GM21515 (cell line): ENCODE results near the gene MRPL38.
A peak's percentile ranks its signal among the peaks of the same experiment; 100 is the strongest.
"Not testable (repeated sequence)": the region's sequence is repeated elsewhere in the genome, so short reads cannot be mapped to it uniquely, and the experiment has no call there.

Experiments
- ATAC-seq: cut with Tn5 transposase; IDR thresholded peaks from one replicate; pipeline ENCODE4 v1.9.1; 2021; ENCODE audit not compliant: unreplicated experiment

Gene MRPL38

DNA sequence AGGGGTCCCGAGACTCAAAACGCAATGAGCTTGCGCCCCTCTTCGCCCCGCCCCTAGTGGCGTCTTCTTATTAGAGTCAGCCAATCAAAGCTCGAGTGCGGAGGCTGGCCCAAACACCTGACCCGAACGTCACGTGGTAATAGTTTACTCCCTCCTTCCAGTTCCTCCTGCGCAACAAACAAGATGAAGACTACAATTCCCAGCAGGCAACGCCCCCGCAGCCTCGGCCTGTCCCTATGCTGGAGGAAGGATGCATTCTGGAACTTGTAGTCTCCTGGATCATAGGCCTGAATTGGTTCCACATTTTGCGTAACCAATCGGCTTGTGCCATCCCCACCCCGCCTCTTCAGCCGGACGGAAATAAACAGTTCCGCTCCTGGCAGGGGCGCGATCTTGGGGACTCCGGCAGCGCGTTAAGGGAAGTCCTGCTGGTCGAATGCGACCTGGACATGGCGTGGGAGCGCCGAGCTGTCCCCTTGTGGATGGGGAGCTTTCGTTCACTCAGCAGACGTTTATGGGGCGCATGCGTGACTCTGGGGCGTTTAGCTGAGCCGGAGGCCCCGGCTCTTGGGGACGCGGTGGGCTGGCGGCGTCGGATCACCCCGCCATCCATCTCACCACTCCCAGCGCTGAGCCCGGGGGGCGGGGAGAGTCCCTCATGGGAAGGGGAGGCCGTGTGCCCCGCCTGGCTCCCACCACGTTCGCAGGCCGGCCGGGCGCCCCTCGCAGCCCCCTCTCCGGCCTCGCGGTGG lies 49.2 kb downstream of the MRPL38 start, which contains the start of gene WBP2:
WBP2 (minus strand) TSS at position 26 of the 752 bp plus-strand sequence. CDS start 38 bp downstream, outside the sequence.
- ATAC-seq = peak; percentile 80

DNA sequence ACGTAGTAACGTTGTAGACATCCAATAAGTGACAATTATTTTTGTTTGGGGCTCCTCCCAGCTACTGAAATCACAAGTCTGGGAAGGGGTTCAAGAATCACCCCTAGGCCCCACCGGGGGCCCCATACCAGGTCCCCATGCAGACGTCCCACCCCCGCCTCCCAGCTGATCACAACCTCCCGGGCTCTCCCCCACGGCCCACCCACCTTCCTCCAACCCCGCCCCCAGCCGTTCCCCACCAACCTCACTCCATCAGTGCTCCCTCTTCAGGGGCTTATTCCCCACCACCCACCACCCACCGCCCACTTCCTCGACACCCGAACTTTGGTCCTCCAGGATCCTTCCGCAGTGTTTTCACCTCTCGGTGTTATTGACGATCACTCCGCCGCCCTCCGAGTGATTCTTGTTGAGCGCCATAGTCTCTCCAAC lies 49.8 kb downstream of the MRPL38 start:
- no peak for ATAC-seq

DNA sequence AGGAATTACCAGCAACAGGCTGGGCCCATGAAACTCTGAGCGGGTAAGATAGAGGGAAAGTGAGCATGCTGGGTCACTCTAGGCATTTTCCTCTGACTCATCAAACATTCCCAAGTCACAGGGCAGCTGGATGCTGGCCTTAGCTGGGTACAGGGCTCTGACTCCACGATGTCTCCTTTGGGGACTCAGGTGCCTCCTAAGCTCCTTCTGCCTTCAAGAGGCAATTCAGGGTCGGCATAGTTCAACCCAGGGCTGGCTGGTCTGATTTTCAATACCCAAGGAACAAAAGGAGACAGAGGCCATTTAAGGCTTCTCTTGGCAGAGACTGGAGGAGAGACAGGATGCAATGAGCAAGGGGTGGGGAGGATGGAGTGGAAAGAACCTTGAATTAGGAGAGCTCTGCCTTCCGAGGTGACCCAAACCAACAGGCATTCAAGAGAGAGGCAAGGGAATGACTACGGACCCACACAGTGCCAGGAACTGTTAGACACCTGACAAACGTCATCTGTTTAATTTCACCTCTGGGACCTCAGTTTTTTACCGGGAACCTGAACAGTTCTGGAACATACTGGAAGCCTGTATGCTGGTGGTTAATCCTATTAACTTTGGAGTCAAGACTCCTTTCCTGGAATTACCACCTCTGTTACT lies 50.5 kb downstream of the MRPL38 start:
- no peak for ATAC-seq

DNA sequence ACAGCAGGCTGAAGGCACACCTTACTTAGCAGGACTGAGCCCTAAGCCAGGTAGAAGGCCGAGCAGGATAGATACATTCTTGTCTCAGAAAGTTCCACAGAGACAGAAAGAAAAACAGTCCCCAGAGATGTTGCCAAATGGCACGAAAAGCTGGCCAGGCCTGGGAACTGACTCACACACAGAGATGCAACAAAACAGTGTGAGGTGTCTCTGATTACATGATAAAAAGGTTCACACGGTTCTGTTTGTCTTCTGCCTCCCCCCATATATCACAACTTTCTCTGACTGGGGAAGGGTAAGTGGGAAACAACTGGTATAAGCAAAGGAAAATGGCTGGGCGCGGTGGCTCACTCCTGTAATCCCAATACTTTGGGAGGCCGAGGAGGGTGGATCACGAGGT lies 51.3 kb downstream of the MRPL38 start:
- ATAC-seq = no peak

DNA sequence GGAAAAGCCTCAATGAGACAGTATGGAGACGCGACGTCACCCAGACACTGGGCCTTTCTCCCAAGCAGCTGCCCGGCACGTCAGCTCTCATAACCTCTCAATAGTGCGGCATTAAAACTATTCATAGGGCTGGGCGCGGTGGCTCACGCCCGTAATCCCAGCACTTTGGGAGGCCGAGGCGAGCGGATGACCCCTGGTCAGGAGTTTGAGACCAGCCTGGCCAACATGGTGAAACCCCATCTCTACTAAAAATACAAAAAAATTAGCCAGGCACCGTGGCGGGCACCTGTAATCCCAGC lies 53.0 kb downstream of the MRPL38 start:
- ATAC-seq = not testable (repeated sequence)

DNA sequence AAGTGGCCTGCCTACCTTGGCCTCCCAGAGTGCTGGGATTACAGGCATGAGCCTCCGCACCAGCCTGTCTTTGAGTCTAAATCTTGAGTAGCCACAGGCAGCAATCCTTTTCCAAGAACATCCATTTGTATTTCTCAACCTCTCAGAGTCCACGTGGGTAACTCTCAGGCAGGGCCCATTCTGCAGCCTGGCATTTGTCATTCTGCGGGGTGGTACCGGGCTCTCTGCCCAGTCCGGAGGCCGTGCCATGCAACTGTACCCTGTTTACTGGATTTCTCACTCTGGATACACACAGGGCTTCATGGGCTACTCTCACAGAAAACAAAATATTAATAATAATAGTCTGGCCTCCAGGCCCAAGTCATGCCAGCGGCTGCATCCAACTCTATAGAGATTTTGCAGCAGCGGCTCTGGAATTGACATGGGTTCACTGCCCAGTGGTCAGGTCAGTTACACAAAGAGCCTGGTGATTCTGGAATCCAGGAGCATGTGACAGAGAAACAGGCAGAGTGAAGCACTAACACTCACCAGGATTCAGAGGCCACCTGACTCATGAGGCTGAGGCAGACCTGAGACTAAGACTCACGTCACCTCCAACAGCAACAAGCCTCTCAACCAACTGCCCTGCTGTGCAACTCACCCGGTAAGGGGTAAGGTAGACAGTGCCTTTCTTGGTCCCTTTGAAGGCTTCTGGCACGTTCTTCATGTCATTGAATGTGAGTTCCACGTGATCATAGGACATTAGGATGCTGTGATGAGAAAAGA lies 53.6 kb downstream of the MRPL38 start:
- no peak for ATAC-seq

DNA sequence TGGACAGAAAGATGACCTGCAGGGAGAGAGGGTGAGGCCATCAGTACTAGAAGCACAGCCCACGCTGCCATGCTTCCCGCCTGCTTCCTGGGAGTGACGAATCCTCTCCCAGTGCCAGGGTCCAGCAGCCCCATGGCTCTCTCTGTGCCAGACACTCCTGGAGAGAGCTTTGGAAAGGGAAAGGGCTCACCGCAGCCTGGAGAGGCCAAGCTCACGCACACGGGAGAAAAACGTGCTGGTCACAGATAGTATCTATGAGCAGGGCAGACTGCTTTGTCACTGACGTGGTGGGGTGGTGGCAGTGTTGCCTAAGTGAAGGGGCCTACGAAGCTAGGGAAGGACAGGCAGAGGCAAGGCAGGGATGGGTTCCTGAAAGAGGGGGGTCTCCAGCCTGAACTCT lies 55.0 kb downstream of the MRPL38 start:
- no peak for ATAC-seq

DNA sequence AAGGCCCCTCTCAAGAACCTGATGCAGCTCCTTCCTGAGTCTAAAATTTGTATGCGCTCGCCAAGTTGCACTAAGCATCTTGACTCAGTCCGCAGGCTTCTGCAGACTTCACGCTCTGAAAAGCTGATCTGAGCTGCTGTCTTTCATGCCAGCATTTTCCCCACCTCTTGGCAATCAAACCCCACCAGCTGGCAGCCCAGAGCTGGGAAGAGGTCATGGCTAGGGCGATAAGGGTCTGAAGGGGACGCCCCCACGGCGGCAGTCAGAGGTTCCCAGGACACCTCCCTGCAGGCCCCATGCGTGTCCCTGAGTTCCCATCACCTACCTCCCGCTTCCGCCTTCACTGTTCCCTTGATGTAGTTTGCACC lies 55.4 kb downstream of the MRPL38 start:
- no peak for ATAC-seq
